BE2C (cell line): ENCODE data around the gene CCDC102B. TPM values are rescaled to one million over a fixed set of nuclear protein-coding genes. Genes with fewer than 3 reads are reported as not detected.

Experiments used
- DNase-seq: peaks from one replicate; pipeline ENCODE4 v3.0.0-alpha.2; 2020
- H3K27me3 ChIP-seq: fragments of 250-450 bp; sonication (Bioruptor Pico); 2 replicates; pipeline ENCODE4 v1.5.1; 2020; ENCODE audit warnings: mild to moderate bottlenecking
- H3K36me3 ChIP-seq: fragments of 250-450 bp; sonication (Bioruptor Pico); 2 replicates; pipeline ENCODE4 v1.5.1; 2020; ENCODE audit warnings: mild to moderate bottlenecking
- H3K4me1 ChIP-seq: fragments of 250-450 bp; sonication (Bioruptor Pico); 2 replicates; pipeline ENCODE4 v1.5.1; 2020
- H3K4me3 ChIP-seq: 2 replicates; pipeline ENCODE4 v1.5.1; 2011; ENCODE audit warnings: low read depth, low read length
- H3K9me3 ChIP-seq: fragments of 250-450 bp; sonication (Bioruptor Pico); 2 replicates; pipeline ENCODE4 v1.5.1; 2020
- polyA plus RNA-seq: library from polyadenylated mRNA; unstranded; fragments of >200 nt; gene quantifications from one replicate; pipeline ENCODE4 v1.2.1, GENCODE V29; 2012; ENCODE audit warnings: low read depth, missing spikeins; ENCODE audit not compliant: insufficient read length, insufficient read depth
- TF ChIP-seq, protein P1 (sequence below): IDR thresholded peaks from 2 replicates; pipeline ENCODE4 v1.5.1; 2012; ENCODE audit warnings: mild to moderate bottlenecking, low read depth, low read length

The CCDC102B gene
- 2.5 TPM for polyA plus RNA-seq

DNA sequence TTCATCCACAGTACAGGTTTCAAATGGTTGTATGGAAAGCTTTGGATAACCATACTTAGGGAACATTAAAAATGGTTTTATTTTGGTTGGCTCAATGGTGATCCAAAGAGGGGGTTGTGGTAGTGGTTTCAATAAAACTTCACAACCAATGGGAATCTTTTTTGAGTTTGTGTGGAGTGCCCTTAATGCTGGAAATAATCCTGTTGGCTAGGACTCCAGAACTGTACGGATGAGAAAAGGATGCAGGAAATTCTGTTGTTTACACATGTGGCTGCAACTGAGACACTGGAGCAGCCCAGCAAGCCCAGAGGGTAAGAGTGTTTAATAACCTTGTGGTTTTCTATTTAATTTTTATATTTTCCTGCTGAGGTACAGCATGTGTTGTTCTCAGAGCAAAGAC lies at the start of gene CCDC102B:
TSS of gene CCDC102B (plus strand) at position 210 of the 400 bp plus-strand sequence. CDS start 38,684 bp downstream, outside the sequence.
- TF ChIP-seq, protein P1, sequence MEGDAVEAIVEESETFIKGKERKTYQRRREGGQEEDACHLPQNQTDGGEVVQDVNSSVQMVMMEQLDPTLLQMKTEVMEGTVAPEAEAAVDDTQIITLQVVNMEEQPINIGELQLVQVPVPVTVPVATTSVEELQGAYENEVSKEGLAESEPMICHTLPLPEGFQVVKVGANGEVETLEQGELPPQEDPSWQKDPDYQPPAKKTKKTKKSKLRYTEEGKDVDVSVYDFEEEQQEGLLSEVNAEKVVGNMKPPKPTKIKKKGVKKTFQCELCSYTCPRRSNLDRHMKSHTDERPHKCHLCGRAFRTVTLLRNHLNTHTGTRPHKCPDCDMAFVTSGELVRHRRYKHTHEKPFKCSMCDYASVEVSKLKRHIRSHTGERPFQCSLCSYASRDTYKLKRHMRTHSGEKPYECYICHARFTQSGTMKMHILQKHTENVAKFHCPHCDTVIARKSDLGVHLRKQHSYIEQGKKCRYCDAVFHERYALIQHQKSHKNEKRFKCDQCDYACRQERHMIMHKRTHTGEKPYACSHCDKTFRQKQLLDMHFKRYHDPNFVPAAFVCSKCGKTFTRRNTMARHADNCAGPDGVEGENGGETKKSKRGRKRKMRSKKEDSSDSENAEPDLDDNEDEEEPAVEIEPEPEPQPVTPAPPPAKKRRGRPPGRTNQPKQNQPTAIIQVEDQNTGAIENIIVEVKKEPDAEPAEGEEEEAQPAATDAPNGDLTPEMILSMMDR, result no peak
- Histone ChIP-seq H3K36me3 (no peaks in the 10 kb centered on the region), H3K4me3 (no peak within 1 kb of the TSS), H3K27me3 (no peaks in the 10 kb centered on the region), H3K4me1 (no peaks in the 10 kb centered on the region), H3K9me3 (no peaks in the 10 kb centered on the region)
- DNase-seq, result no peak

DNA sequence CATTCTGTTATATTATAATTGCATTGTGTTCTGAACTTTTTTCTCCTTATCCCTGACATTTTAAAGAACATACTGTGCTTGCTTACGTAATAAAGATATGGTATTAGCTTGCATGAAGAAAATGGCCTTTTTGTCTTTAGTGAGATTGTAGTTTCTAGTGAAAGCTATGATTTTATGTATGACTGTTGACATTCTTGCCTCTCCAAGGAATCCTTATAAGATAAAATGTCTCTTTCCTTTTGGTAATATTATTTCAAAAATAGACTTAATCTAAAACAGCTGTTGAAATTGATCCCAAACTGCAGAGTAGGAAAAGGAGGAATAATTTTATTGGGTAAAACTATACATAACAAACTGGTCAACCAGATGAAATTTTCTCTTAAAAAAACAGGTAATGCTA lies 40.8 kb upstream of the CCDC102B start:
- H3K4me1 ChIP-seq, result no peaks in the 10 kb centered on the region
- H3K27me3 ChIP-seq, result no peaks in the 10 kb centered on the region
- H3K4me3 ChIP-seq, result no peak overlapping the region
- TF ChIP-seq, protein P1, result no peak
- no peak for DNase-seq
- no peaks in the 10 kb centered on the region for H3K36me3 ChIP-seq
- no peaks in the 10 kb centered on the region for H3K9me3 ChIP-seq

DNA sequence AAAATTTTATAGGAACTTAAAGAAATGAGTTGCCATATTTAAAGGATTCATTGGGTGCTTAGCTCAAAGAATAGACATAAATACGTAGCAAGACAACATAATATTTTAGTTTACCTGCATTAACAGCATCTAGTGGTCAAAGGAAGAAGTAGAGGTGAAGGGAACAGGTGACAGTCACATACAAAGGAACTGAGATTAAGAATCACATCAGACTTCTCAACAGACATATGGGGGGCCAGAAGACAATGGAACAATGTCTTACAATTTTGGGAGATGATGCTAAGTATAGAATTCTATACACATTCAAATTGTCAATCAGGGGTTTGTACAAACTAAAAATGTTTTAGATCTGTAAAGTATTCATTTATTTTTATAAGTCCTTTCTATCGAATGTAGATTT lies 38.6 kb upstream of the CCDC102B start:
- Histone ChIP-seq H3K4me1 (no peaks in the 10 kb centered on the region), H3K9me3 (no peaks in the 10 kb centered on the region), H3K27me3 (no peaks in the 10 kb centered on the region), H3K36me3 (no peaks in the 10 kb centered on the region), H3K4me3 (no peak overlapping the region)
- no peak for DNase-seq
- TF ChIP-seq, protein P1, result no peak

DNA sequence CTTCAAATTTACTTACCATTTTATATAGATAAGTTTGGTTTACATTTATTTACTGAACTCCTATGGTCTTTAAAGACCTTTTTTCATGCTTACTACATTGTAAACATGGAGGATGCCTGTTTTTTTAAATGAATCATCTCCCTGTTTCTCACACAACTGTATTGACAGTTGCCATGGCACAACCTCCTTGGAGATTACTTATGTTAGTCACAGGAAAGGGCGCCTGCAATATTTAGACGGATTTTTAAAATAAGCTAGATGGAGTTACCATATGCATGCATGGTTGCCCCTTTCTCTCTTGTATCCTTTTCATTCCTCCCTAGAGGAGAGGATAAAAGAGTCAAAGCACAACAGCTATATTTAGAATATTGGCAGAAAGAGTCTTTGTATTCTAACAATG lies 34.8 kb upstream of the CCDC102B start:
- TF ChIP-seq, protein P1, result no peak

DNA sequence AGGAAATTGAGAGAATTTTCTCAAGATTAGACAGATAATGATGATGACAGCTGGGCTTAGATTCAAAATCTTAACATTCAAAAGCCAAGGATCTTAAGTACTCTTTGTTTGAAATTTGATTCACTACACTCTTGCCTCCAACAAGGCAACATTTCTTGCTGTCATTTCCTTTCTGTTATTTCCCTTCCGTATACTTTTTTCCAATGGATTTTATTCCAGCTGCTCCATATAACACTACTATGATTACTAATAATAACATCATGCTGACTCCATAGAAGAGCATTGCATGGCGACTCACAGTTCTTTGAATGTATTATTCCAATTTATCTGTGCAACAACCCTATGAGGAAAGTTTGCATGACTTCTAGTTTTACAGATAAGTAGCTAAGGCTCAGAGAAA lies 33.9 kb upstream of the CCDC102B start:
- Histone ChIP-seq H3K4me3 (no peak overlapping the region), H3K4me1 (no peaks in the 10 kb centered on the region), H3K27me3 (no peaks in the 10 kb centered on the region), H3K36me3 (no peaks in the 10 kb centered on the region), H3K9me3 (no peaks in the 10 kb centered on the region)
- DNase-seq, result no peak
- TF ChIP-seq, protein P1, result no peak

More for the DNA sequence above, 34.8 kb upstream of the CCDC102B start:
- no peaks in the 10 kb centered on the region for H3K27me3 ChIP-seq
- DNase-seq, result no peak
- H3K36me3 ChIP-seq, result no peaks in the 10 kb centered on the region
- no peaks in the 10 kb centered on the region for H3K9me3 ChIP-seq
- H3K4me3 ChIP-seq, result no peak overlapping the region
- H3K4me1 ChIP-seq, result no peaks in the 10 kb centered on the region

DNA sequence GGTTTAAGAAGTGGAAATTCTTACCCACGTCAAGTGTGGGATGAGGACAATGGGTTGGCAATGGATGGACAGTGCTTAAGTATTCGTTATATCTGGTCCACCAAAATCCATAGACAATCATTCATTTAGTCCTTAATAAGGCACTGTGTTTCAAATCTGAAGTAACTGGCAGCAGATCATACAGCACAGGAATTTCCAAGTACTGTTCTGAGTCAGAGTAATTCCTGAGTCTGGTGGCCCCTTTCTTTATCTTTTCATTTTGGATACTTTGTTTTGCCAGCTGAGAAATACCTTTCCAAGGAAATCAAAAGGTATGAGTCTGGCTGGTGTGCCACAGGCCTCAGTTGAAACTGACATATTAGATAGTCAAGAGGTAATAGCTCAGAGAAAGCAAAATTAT lies 31.4 kb upstream of the CCDC102B start:
- Histone ChIP-seq H3K36me3 (no peaks in the 10 kb centered on the region), H3K4me1 (no peaks in the 10 kb centered on the region), H3K27me3 (no peaks in the 10 kb centered on the region), H3K9me3 (no peaks in the 10 kb centered on the region), H3K4me3 (no peak overlapping the region)
- DNase-seq, result no peak
- TF ChIP-seq, protein P1, result no peak
